Measurements from ENCODE around the gene FIGLA. TPM values are rescaled to one million over a fixed set of nuclear protein-coding genes. Genes with fewer than 3 reads are reported as not detected.

Gene FIGLA
- total and polyA plus RNA-seq, 2 of the 8 experiments (the other 6 are each of a cell fraction or from before 2014, with no cell fraction given): not detected

GRCh38 chr2:70775141-70775540, 15.3 kb downstream of the FIGLA start (continued):
- no peak for TF ChIP-seq CHD7 (IDR thresholded peaks at IDR 0.05; ENCODE audit: insufficient replicate concordance, low read length)
- no peak for TF ChIP-seq TEAD4 (IDR thresholded peaks at IDR 0.05; ENCODE audit: low read depth, low read length)
- TF ChIP-seq CTCF (IDR thresholded peaks at IDR 0.05; ENCODE audit: control extremely low read depth in 1 of 3, insufficient read depth in 1 of 3, low read depth in 1 of 3, low read length in 3 of 3): no peak
- TF ChIP-seq MAFK (IDR thresholded peaks at IDR 0.05; ENCODE audit: low read depth, low read length): no peak
- no peak for TF ChIP-seq CBX8 (IDR thresholded peaks at IDR 0.05; ENCODE audit: borderline replicate concordance, low read depth, low read length)
- TF ChIP-seq CHD2 (IDR thresholded peaks at IDR 0.05; ENCODE audit: low read length): no peak
- no peak for TF ChIP-seq CREB1 (IDR thresholded peaks at IDR 0.05)
- TF ChIP-seq NRF1 (IDR thresholded peaks at IDR 0.05; ENCODE audit: low read depth, low read length): no peak
- TF ChIP-seq POLR2AphosphoS5 (IDR thresholded peaks at IDR 0.05; ENCODE audit: low read depth, low read length): no peak
- TF ChIP-seq ASH2L (IDR thresholded peaks at IDR 0.05; ENCODE audit: low read length): no peak
- TF ChIP-seq CEBPB (IDR thresholded peaks at IDR 0.05; ENCODE audit: low read depth, low read length): no peak
